UCSD-AML1 (cell line): ENCODE data around the gene FAM76B.

Source experiments
- DNase-seq: peaks from one replicate; lab custom pipeline; 2025; ENCODE audit not compliant: unreplicated experiment; lab: John Stamatoyannopoulos, UW

The FAM76B gene

DNA sequence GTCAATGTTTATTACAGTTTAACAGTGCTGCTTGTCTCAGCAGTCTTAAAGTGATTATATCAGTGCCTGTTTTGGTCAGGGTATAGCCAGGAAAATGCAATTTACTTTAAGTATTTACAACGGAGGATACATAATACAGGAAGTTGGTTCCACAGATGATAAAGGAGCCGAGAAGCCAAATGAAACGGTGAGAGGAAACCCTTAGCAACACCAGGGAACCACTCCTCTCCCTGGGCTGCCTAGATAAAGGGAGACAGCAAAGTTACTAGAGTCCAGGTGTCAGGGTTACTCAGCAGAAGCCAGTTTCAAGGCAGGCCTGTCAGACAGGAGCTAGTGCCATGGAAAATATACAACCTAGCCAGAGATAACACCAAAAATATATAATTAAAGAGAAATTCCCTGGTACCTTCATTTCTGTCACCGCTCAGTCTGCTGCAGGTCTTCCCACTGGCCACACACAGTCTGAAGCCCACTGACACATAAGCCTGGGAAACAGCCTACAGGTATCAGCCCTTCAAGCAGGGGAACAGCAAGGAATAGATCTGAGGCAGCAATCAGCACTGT lies 55.5 kb downstream of the FAM76B start:
- peak; percentile 12 for DNase-seq

GRCh38 chr11:95732930-95733602 lies 56.5 kb downstream of the FAM76B start:
- no peak for DNase-seq

DNA sequence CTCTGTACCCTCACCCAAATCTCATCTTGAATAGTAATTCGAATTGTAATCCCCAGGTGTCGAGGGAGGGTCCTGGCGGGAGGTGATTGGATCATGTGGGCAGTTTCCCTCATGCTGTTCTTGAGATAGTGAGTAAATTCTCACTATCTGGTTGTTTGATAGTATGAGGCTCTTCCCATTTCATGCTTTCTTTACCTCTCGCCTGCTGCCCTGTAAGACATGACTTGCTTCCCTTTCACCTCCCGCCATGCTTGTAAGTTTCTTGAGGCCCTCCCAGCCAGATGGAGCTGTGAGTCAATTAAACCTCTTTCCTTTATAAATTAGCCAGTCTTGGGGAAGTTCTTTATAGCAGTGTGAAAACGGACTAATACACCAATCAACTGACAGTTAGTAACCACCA lies 60.1 kb downstream of the FAM76B start:
- no peak for DNase-seq

- no peak for DNase-seq
Measured at GRCh38 chr11:95728790-95729189, 60.8 kb downstream of the FAM76B start.

DNA sequence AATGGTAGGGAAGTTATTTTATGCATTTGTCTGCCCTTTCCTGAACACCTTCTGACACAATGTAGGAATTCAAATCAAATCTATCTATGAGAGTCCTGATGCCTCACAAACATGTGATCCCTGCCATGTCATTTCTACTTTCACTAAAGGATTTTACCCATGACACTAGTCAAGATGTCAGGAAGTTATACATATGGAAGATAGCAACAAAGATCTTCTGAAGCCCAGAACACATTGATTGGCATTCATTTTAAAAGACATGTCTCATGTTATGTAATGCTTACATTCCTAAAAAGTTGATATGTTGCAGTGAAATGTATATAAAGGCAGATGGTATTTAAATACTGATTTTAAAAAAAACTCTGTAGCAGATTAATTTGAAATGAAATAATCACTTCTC lies 61.5 kb downstream of the FAM76B start:
- DNase-seq, result no peak

DNA sequence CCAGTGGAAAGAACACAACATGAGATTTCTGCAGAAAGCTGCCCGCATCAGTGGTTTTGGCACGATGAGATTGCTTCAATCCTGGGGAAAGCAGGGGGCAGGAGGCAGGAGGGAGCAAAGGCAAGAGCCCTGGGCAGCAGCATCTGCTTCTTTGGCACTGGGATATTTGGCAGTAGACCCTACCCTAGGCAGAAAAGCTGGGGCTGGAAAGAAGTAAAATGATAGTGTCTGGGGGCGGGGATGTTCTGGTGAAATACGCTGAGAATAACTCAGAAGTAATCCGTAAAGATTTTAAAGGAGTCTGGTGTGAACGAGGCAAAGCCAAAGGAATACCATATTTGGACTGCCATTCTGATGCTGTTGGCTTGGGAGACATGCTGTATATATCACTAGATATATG lies 62.0 kb downstream of the FAM76B start:
- no peak for DNase-seq

DNA sequence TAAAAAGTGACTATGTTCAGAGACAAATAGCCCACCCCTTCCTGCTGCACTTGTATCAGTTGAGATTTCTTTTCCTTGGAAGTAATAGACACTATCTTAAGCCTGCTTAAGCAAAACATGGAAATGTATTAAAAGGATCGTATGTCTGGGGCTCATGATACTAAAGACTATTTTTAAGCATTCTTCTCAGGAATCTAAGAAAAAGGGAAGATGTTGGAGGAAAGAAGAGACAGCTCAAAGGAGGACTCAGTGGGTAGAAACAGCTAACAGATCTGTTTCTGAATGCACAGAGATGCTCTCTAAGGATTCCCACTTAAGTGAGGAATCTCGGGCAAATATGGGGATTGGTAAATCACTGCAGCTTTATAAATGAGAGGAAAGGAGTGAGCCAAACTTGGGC lies 62.5 kb downstream of the FAM76B start:
- DNase-seq, result no peak

GRCh38 chr11:95725196-95725595 lies 64.4 kb downstream of the FAM76B start:
- DNase-seq, result no peak

DNA sequence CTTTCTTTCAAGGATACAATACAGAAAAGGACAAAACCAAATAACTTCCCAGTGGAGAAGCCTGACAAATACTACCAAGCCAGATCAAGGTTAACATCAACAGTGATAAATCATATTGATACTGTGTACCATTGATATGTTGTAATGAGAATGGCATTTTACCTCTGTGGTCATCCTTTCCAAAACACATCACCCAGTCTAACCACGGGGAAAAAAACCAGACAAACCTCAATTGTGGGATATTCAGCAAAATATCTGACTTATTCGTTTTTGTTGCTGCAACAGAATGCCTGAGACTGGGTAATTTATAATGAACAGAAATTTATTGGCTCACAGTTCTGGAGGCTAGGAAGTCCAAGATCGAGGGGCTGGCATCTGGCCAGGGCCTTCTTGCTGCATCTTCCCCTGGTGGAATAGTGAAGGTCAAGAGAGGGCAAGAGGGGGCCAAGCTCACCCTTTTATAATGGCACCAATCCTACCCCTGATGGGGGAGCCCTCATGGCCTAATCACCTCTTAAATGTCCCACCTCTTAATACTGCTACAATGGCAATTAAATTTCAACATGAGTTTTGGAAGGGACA lies 66.1 kb downstream of the FAM76B start:
- DNase-seq, result no peak

GRCh38 chr11:95720195-95720594 lies 69.4 kb downstream of the FAM76B start:
- DNase-seq, result no peak
